Right renal pelvis (tissue), 4 donors: ENCODE results near the gene RHCE. TPM values are rescaled to one million over a fixed set of nuclear protein-coding genes. Genes with fewer than 3 reads are reported as not detected.
"Not testable (repeated sequence)": the region's sequence is repeated elsewhere in the genome, so short reads cannot be mapped to it uniquely, and the experiment has no call there.

Experiments used
- DNase-seq, 4 donors: peaks; one replicate each; pipeline ENCODE4 v3.0.0-alpha.2; 2013; ENCODE audit warnings: low read depth in 4 of 4, low spot score in 3 of 4, missing footprints in 1 of 4
- polyA plus RNA-seq, 4 donors: library from polyadenylated mRNA; unstranded; fragments of 120-200 nt; gene quantifications; one replicate each; pipeline ENCODE4 v1.2.1, GENCODE V29; 2013; ENCODE audit not compliant: insufficient read length in 4 of 4

RHCE gene
- polyA plus RNA-seq, result 1 to 10 TPM in 3 of 4 donors, under 1 TPM in 1; 0.90 to 1.3 (median 1.2) TPM

GRCh38 chr1:25420715-25421114 is at the start of gene RHCE:
Gene RHCE, minus strand, starts transcription at chr1:25420825. Its CDS starts 39 bp downstream, at chr1:25420786.
- not testable (repeated sequence) for DNase-seq

GRCh38 chr1:25469177-25469576 is 48.6 kb upstream of the RHCE start:
- no peak for DNase-seq

DNA sequence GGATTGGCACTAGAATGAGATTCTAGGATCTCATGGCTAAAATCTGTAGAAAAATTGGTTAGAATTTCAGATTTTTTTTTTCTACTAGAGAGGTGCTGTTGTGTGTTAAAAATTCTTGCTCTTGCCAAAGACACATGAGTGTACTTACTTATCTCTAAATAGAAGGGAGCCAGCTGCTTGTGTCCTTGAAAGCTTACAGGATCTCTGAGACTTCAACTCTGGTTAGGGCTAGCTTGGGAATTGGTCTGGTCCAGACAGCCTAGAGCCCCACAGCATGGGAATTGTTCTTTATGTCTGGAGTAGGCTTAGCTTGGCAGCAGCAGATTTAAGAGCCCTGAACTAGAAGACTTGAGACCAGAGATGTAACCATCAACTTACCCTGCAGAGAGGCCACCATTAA is 47.4 kb upstream of the RHCE start:
- no peak for DNase-seq

- no peak for DNase-seq
Observed at GRCh38 chr1:25467616-25468015, 47.0 kb upstream of the RHCE start.

DNA sequence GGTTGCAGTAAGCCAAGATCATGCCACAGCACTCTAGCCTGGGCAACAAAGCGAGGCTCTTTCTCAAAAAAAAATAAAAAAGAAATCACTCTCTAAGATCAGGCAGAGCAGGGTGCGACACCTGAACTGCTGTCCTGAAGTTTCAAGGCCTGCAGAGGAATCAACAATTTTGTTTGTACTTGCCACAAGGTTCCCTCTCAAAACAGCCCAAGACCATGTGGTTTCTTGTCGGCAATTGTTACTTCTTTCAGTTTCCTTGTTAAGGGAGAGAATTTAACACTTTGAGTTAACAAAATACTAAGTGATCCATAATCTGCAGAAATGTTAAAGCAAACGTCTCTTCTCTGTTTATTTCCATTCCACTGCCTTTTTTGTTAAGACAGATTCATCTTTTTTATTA is 46.6 kb upstream of the RHCE start:
- DNase-seq, result no peak

GRCh38 chr1:25462732-25463131 is 42.1 kb upstream of the RHCE start:
- no peak for DNase-seq

DNA sequence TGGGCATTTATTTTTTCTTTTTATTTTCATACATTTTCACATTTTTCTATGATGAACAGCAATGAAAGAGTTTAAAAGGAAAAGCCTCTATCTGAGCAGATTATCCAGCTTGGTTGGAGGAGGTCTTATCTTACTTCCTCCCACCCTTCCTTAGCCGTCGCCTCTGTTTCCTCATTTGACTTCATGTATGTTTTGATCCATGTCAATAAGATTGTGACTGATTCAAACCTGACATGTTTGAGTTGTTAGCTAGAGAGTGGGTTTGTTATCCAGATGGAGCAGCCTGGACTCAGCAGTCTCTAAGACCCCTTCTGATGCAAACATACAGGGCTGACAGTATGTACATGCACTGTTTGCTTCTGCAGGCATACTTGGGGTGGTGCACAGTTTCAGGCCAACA is 41.2 kb upstream of the RHCE start:
- no peak for DNase-seq

GRCh38 chr1:25460816-25461215 is 40.2 kb upstream of the RHCE start:
- not testable (repeated sequence) for DNase-seq

DNA sequence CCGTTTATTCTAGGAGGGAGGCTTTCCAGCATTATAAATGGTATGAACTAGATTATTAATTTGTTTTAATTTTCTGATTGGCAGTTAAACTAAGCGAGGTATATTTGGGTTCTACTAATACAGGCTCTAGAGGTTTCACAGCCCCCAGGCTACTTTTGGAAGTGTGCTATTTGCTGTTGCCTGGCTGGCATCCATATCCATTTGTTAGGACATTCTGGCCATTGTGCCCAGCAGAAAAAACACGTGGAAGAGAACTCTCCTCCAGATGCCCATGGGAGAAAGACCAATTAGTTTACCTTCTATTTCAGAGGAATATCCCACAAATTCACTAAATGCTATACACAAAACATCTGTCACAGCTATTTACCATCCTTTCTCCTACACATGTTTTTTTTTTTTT is 39.4 kb upstream of the RHCE start:
- DNase-seq, result no peak

GRCh38 chr1:25458541-25459298 is 38.1 kb upstream of the RHCE start:
- no peak for DNase-seq

- no peak for DNase-seq
Observed at GRCh38 chr1:25456502-25456901, 35.9 kb upstream of the RHCE start.

- DNase-seq, result no peak
Observed at GRCh38 chr1:25451908-25452307, 31.3 kb upstream of the RHCE start.

DNA sequence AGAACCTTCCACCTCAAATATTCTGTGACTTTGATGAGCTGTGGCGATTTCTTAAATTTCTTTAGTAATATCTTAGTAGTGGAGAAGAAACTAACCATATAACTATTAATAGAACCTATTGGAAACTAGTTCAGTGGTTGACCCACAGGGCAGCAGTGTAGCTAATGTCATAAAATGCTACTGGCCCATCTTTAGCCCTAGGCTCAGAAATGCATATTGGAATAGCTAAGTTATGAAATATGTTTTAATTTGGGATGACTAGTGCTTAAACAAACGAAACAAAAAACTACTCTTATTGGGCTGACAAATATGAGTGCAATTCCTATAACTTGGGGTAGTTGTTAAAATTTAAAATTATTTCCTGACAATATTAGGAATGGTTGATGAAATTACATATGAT is 30.3 kb upstream of the RHCE start:
- DNase-seq, result no peak

- DNase-seq, result no peak
Observed at GRCh38 chr1:25447547-25447946, 26.9 kb upstream of the RHCE start.

DNA sequence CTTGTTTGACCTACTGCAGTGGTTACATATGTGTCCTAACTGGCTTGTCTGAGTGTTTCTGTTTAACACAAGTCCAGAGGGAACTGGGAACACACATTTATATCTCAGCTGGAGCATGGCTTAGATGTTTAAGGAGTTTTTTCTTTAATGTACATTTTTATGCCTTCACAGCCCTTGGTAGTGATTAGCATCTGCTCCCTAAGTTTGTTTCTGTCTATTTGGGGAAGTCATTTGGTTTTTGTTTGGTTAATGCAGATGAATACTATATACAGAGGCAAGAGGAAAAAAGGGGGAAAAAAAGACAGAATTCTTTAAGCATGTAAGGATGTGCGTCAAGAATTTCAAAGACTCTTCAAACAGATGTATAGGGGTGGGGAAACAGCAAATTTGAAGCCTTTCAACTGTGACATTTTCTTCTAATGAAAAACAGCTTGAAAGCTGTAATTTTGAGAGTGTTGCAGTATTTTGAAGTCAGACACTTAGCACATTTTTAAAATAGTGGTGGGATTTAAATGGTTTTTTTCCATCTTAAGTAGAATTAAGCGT is 25.4 kb upstream of the RHCE start:
- DNase-seq, result no peak

- not testable (repeated sequence) for DNase-seq
Observed at GRCh38 chr1:25444604-25445003, 24.0 kb upstream of the RHCE start.

- DNase-seq, result no peak
Observed at GRCh38 chr1:25443030-25443699, 22.5 kb upstream of the RHCE start.

DNA sequence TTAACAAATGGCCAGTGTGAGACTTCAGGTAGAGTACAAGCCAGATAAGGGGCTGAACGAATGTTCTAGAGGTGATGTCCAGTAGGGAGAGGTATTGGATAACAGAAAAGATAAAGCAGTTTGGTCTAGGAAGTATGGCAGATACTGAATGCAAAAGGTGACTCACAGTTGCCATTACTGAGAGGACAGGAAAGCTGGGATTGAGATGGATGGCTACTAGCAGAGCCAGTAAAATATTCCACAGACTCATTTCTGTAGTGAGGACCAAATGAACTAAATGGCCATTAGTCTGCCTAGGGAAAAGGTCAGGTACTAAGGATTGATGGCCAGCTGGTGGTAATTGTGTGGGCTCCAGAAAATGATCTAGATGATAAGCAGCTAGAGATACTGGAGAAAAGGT is 21.6 kb upstream of the RHCE start:
- DNase-seq, result no peak

DNA sequence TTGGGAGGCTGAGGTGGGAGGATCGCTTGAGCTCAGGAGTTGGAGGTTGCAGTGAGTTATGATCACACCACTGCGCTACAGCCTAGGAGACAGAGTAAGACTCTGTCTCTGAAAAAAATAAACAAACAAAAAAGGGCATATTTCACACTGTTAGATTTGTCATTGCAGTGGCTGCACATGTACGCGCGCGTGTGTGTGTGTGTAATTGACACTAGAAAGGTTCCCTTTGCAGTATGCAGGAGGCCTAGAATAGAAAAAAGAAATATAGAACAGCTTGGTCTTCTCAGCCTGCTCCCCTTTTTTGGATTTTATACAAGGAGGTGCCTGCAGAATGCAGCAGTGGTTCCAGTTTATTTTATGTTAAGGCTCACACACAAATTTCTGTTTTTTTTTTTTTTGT is 18.7 kb upstream of the RHCE start:
- no peak for DNase-seq

DNA sequence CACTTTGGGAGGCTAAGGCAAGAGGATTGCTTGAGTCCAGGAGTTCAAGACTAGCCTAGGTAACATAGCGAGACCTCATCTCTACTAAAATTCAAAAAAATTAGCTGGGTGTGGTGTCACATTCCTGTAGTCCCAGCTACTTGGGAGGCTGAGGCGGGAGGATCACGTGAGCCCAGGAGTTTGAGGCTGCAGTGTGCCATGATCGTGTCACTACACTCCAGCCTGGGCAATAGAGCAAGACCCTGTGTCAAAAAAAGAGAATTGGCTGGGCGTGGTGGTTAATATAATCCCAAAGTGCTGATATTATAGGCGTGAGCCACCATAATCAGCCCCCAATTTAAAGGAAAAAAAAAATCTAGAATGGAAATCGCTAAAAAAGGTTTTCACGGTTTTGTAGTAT is 17.0 kb upstream of the RHCE start:
- no peak for DNase-seq

DNA sequence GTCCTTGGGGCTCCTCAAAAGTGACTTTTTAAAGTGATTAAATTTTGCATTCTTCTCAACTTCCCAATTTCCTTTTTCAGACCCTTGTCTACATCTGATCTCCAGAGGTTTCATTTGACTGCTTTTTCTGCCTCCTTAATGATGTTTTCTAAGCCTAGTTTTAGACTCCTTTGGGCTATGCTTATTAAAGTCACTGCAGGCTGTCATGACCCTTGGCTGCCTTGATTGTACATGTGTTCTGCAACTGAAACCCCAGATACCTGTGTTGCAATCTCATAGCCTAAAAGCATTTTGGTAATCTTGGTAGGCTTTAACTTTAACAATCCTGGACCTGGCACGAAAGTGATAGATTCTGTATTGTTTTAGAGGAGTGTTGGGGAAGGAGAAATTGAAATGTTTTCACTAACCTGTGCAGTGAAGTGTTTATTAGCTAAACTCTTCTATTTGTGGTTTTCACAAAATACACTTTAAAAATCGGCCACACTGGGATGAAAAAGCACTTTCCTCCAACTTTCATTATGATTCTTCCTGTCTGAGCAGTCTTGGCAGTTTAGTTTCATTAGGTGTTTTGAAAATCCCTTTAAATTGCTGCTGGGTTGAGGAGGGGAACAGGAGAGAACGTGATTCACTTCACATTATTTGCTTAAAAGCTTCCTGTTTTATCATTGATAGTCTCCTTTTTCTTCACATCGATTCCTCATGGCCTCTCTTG is 14.9 kb upstream of the RHCE start:
- no peak for DNase-seq
